NCI-H2029 treated with DMSO at 0.1 percent for 48 hours (cell line): ENCODE data around the gene ARMC6.
"Not testable (repeated sequence)": the region's sequence is repeated elsewhere in the genome, so short reads cannot be mapped to it uniquely, and the experiment has no call there.

Experiments used
- DNase-seq: peaks from one replicate; lab custom pipeline; 2025; lab: John Stamatoyannopoulos, UW

ARMC6 gene

DNA sequence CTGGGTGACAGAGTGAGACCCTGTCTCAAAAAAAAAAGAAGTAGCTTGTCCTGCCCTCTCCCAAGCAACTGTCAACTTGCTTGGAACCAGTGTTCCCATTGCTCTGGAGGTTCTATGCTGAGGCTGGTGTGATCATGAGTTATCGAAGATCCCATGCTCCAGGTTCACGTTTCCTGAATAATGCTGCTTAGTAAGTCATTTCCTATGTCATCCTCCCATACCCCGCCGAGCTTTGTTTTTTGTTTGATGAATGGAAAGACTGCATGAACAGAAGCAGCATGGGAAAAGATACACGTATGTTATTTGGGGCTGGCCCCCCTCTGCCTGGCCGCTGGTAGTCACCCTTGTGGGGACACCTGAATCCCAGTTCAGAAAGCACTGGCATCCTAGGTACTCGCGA is 41.7 kb downstream of the ARMC6 start:
- no peak for DNase-seq

DNA sequence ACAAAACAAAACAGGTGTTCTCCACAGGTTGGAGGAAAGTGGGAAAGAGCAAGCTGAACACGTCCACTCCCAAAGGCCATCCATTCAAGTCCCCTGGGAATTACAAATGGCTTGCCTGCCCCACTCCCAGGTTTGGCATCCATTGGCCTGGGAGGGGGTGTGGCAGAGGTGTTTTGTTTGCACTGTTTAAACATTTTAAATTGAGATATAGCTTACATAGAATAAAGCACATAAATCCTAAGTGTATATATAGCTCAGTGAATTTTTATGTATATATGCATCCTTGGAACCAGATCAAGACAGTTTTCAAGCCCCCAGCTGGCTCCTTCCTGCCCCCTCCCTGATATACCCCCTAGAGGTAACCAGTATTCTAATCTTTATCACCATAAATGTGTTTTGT is 43.1 kb downstream of the ARMC6 start:
- no peak for DNase-seq

DNA sequence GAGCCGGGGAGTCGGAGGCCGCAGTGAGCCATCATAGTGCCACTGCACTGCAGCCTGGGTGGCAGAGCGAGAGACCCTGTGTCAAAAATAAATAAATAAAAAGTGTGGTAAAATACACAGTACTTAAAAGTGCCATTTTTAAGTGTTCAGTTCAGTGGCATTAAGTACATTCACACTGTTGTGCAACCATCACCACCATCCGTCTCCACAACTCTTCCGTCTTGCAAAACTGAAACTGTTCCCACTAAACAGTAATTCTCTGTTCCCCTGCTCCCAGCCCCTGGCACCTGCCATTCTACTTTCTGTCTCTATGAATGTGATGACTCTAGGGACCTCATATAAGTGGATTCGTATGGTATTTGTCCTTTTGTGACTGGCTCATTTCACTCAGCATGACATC is 43.7 kb downstream of the ARMC6 start:
- DNase-seq: no peak

- DNase-seq: no peak
Measured at GRCh38 chr19:19078801-19079200, 45.4 kb downstream of the ARMC6 start.

GRCh38 chr19:19079571-19079970 is 46.2 kb downstream of the ARMC6 start:
- no peak for DNase-seq

DNA sequence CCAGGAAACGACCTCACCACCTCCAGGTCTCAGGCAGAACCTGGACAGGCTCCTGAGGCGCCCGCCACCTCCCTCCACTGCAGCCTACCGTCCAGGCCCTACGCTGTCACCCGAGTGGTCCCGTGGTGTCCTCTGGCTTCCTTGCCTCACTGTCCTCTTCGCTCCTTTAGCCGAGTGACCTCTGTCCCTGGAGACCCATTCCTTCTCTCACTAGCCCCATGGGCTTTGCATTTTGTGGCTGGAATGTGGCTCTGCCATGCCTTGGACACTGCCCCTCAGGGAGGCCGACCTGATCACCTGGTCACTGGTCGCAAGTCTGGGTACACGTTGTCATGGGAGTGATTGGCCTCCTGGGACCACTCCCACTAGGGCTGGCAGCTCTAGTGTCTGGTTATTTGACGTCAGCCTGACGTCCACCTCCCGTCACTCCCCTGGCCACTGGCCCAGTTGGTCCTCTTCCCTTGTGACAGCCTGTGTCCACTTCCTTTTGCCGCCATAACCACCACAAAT is 48.3 kb downstream of the ARMC6 start:
- DNase-seq: no peak

DNA sequence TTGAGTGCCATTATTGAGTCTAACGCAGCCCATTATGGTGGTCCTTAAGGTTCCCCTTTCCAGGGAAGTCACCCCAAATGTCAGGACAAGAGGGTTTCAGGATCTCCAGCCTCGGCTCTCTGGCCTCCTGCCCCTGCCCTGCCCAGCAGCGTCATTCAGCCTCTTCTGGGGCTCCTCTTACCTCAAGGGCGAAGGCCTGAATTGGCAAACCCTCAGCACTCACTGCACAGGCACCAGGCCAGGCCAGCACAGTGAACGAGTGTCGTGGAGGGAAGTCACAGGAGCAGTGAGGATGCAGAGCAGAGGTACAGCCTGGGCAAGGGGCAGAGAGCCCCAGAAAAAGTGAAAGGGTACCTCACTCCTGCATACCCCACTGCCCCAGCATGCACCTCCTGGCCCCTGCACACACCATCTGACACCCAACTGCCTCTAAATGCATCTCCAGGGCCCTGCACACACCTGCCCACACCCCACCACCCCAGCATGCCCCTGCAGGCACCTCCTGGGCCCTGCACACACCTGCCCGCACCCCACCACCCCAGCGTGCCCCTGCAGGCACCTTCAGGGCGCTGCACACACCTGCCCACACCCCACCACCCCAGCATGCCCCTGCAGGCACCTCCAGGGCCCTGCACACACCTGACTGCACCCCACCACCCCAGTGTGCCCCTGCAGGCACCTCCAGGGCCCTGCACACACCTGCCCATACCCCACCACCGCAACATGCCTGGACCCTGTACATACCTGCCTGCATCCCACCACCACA is 50.2 kb downstream of the ARMC6 start:
- DNase-seq: no peak

- DNase-seq: no peak
Measured at GRCh38 chr19:19087676-19088075, 54.3 kb downstream of the ARMC6 start.

DNA sequence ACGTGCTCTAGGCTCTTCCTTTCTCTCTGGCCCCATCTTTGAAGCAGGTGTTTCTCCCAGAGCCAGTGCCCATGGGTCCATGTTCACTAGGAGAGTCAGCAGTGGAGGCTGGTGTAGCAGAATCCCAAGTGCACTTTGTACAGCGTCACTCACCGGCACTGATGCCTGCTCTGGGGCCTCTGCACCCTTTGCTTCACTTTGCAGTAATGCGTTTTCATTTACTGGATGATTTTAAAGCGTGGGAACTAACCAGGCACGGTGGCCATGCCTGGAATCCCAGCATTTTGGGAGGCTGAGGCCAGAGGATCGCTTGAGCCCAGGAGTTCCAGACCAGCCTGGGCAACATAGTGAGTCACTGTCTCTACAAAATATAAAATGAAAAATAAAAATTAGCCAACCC is 61.1 kb downstream of the ARMC6 start:
- no peak for DNase-seq

DNA sequence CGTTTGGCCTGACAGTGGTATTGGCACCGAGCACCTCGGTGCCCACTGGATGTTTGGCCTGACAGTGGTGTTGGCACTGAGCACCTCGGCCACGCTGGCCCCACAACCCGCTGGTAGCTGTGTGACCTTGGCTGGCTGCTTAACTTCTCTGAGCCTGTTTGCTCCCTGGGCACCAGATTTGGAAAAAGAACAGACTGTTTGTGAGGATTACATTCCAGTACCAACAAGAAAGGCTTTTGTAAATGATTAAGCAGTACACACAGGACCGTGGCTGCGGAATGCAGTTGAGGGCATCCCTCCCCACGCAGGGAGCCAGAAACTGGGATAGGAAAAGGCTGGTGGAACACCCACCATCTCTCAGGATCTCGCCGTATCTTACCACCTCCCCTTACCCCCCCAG is 62.3 kb downstream of the ARMC6 start:
- DNase-seq: no peak

- no peak for DNase-seq
Measured at GRCh38 chr19:19096641-19097627, 63.5 kb downstream of the ARMC6 start.

DNA sequence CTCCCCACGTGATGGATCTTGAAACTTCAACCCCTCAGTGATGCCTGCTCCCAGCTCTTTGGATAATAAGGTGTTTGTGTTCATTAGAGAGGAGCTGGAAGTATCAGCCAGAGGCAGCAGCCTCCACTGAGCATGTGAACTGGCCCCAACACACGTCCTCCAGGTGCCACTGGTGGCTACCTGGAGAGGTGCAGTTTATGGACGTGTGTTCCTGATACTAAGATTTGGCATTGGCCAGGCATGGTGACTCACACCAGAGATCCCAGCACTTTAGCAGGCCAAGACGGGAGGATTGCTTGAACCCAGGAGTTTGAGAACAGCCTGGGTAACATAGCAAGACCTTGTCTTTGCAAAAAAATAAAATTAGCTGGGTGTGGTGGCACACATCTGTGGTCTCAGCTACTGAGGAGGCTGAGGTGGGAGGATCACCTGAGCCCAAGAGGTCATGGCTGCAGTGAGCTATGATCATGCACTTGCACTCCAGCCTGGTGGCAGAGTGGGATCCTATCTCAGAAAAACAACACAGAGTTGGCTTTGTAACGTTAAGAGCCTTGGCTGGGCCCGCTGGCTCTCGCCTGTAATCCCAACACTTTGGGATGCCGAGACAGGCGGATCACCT is 64.8 kb downstream of the ARMC6 start:
- no peak for DNase-seq

GRCh38 chr19:19098703-19099632 is 65.6 kb downstream of the ARMC6 start:
- DNase-seq: no peak

GRCh38 chr19:19101540-19101939 is 68.1 kb downstream of the ARMC6 start:
- DNase-seq: no peak

DNA sequence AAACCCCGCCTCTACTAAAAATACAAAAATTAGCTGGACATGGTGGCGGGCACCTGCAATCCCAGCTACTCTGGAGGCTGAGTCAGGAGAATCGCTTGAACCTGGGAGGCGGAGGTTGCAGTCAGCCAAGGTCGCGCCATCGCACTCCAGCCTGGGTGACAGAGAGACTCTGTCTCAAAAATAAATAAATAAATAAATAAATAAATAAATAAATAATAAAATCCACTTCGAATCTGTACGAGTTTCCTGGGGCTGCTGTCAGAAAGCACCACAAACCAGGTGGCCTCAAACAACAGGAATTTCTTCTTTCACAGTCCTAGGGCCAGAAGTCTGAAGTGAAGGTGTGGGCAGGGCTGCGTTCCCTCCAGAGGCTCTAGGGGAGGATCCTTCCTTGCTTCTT is 69.2 kb downstream of the ARMC6 start:
- not testable (repeated sequence) for DNase-seq

DNA sequence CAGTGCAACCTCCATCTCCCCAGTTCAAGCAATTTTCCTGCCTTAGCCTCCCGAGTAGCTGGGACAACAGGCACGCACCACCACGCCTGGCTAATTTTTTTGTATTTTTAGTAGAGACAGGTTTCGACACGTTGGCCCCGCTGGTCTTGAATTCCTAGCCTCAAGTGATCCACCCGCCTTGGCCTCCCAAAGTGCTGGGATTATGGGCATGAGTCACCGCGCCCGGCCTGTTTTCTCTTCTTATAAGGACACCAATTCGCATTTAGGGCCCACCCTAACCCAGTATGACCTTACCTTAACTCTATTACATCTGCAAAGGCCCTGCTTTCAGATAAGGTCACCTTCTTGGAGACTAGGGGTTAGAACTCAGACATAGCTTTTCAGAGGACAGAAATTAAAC is 69.8 kb downstream of the ARMC6 start:
- no peak for DNase-seq

DNA sequence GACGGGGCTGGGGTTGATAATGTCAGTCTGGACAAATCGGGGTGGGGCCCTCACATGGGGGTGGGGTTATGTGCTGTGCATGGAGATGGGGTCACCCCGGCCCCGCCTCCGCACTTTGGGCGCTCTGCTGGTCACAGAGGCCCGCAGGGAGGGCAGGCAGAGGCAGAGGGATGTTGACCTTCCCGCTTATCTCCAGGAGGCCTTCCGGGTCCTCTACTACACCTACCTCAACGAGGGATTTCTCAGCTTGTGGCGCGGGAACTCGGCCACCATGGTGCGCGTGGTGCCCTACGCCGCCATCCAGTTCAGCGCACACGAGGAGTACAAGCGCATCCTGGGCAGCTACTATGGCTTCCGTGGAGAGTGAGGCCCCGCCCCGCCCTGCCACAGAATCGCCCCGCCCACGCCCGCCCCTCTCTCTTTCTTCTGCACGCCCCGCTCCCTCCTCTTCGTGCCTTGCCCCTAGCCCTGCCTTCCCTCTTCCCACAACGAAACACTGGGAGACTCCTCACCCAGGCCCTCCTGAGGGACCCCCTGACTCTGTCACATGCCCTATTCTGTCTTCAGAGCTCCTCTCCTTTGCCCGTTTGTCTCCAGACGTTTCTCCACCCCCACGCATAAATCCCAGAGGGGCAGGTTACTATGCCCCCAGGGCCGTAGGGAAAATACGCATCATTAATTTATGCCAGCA is 72.1 kb downstream of the ARMC6 start:
- DNase-seq: no peak

DNA sequence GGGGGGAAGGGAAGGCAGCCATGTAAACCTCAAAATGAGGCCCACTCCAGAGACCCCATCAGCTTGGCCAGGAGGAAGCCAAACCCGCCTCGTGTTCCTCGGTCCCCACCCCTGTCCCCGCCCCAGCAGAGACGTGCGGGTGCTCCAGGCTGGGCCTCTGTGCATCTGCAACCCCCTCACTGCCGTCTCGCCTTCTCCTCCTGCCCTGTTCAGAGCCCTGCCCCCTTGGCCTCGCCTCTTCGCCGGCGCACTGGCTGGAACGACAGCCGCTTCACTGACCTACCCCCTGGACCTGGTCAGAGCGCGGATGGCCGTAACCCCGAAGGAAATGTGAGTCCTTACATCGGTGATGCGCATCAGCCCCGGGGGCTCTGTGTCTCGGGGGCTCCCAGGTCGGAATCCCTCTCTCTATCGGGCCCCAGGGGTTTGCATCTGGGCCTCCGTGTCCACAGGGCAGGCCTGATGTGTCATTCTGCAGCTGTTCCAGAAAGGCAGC is 72.7 kb downstream of the ARMC6 start:
- no peak for DNase-seq

- not testable (repeated sequence) for DNase-seq
Measured at GRCh38 chr19:19106938-19107337, 73.5 kb downstream of the ARMC6 start.

DNA sequence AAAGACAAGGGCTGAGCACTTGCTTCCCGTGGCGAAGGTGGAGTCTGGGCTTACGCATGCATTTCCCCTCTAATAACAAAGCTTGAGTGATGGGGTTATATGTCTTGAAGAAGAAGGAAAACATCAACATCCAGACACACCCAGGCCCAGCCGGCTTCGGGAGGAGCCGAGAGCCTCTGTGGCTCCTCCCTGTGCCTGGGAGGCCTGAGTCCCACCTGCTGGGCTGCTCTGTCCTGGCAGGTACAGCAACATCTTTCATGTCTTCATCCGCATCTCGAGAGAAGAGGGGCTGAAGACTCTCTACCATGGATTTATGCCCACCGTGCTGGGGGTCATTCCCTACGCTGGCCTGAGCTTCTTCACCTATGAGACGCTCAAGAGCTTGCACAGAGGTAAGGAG is 74.3 kb downstream of the ARMC6 start:
- no peak for DNase-seq
